GM21576 (cell line): ENCODE results near the gene CCDC183.
A peak's percentile ranks its signal among the peaks of the same experiment; 100 is the strongest.

ENCODE experiments used
- ATAC-seq: cut with Tn5 transposase; IDR thresholded peaks from one replicate; pipeline ENCODE4 v1.9.1; 2021; ENCODE audit warnings: mild to moderate bottlenecking, moderate library complexity; ENCODE audit not compliant: unreplicated experiment

CCDC183 gene

DNA sequence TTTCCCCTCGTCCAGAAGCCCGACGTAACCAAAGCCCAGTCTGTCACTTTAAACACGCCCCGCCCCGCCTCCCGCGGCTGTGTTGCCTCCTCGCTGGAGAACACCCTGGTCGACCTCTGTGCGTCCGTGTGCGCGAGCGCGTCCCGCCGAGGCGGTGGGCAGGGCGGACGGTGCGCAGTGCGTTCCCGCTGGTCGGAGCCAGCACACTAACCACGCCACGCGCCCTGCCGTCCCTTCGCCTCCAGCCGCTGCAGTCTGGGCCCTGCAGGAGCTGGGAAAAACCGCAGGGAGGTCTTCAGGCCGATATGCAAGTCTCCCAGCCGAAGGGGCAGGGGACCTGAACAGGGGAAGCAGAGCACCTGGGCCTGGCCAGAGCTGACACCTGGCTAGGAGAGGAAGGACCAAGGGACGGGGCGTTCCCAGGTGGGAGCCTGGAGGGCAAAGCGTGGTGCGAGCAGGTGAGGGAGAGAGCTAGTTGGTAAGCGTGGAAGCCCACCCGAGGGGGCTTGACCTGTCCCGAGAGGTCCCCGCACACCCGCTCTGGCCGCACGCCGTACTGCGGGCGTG lies 51.8 kb downstream of the CCDC183 start:
- no peak for ATAC-seq

DNA sequence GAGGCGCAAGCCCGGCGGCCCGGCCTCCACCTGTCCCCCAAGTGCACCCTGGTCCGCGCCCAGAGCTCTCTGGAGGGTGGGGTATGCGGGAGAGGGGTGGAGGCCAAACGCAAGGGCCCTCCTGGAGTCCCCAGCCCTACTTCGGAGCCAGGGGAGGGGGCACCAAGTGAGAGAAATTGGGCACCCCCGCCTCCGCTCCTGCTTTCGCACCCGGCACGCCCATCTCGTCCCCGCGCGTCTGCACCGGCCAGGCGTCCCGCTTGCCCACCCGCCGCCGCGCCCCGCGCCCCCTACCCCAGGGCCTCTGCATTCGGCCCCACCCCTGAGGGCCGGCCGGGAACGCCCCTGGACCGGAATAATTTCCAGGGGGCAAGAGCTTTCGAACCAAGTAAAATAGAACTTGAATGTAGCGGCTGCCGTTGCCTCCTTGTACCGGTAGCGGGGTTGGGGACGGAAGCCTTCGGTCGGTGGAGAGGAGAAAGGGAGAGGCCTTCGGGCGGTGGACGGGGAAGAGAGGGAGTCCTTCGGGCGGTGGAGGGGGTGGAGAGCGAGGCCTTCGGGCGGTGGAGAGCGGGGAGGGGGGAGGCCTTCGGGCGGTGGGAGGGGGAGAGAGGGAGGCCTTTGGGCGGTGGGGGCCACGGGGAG lies 52.4 kb downstream of the CCDC183 start:
- ATAC-seq = no peak

DNA sequence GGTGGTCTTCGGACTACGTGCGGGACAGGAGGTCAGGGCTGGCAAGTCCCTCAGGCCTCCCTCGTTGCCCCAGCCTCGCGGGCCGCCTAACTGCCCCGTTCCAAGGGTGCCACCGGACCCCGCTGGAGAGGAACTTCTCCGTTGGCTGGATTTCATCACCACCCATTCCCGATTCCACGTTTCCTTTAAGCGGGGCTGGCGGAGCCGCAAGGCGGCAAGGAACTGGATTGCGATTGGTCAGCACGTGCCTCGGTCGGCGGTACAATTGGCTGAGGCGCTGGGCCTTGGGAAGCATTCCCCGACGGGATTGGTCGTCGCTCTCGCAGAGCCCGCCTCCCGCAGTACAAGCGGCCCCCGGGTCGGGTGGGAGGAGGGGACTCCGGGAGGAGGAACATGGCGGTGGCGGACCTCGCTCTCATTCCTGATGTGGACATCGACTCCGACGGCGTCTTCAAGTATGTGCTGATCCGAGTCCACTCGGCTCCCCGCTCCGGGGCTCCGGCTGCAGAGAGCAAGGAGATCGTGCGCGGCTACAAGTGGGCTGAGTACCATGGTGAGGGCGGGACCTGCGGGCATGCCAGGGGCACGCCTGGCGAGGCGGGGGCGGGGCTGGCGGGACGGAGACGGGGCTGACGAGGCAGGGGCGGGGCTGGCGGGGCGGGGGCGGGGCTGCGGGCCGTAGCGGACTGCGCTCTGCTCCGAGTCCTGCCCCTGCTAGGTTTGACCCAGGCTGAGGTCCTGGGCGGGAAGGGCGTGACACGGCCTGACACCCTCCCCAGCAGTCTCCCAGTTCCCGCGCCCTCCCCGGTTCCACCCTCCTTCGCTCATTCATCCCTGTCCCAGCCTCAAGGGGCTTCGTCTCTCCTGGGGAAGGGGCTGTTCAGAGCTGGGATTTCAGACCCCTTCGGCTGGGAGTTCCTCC lies 53.2 kb downstream of the CCDC183 start, which contains the start of gene PHPT1:
PHPT1 (plus strand) TSS at position 372 of the 922 bp plus-strand sequence; CDS start at position 394, 22 bp downstream.
- ATAC-seq = peak; percentile 76

DNA sequence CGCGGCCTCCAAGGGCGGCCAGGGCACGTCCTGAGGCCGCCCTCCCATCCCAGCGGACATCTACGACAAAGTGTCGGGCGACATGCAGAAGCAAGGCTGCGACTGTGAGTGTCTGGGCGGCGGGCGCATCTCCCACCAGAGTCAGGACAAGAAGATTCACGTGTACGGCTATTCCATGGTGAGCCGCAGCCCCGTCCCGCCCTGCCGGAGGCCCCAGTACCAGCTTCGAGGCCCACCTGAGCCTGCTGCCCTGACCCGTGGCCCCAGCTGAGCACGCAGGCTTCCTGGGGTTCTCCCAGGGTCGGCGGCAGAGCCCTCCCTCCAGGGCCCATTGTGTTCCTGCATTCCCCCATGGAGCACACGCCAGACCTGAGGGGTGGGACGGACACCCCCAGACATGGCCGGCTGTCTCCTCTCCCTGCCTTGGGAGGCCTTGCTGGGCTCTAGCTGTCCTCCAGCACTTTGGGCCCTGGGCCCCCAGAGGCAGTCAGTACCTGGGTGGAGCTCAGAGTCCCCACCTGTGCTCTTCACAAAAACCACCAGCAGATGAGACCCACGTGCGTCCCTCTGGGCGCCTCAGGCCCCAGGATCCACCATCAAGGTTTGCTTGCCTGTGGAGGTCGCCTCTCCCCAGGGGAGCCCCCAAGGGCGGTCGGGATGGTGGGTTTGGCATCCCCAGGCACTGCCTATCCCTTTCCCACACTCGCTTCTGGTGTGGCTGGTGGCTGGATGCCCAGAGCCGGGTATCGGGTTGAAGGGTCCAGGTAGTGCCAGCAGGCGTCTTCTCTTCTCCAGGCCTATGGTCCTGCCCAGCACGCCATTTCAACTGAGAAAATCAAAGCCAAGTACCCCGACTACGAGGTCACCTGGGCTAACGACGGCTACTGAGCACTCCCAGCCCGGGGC lies 54.1 kb downstream of the CCDC183 start:
- ATAC-seq = no peak

DNA sequence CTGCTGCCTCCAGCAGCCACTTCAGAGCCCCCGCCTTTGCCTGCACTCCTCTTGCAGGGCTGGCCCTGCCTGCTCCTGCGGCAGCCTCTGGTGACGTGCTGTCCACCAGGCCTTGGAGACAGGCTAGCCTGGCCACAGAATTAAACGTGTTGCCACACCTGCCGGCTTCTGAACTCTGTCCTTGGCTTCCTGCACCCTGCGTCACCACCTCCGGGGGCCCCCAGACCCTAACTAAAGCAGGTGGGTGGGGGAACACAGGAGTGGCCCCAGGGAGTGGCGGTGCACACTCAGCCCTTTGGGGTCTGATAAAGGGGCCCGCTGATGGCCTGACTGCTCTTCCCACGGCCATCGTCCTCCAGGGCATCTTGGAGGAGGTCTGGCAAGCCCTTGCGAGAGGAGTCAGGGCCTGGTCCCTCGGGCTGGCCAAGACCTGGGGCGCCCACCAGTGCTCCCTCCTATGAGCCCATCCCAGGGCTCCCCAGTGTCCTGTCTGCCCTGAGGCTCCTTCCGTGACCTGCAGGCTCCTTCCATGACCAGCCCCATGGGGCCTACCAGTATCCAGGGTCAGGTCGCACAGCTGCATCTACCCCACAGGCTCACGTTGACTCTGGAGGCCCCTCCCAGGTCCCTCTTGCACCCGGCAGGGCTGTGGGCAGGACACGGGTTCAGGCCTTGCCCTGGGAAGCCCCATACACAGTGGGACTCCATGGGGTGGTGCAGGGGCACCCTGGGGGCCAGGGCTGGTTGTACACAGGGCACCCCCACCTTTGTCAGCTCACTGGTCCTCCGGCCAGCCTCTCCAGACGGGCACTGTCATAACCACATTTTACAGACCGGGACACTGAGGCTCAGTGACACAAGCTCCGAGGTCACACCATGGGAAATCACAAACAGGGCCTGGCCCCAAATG lies 55.0 kb downstream of the CCDC183 start:
- ATAC-seq = no peak

DNA sequence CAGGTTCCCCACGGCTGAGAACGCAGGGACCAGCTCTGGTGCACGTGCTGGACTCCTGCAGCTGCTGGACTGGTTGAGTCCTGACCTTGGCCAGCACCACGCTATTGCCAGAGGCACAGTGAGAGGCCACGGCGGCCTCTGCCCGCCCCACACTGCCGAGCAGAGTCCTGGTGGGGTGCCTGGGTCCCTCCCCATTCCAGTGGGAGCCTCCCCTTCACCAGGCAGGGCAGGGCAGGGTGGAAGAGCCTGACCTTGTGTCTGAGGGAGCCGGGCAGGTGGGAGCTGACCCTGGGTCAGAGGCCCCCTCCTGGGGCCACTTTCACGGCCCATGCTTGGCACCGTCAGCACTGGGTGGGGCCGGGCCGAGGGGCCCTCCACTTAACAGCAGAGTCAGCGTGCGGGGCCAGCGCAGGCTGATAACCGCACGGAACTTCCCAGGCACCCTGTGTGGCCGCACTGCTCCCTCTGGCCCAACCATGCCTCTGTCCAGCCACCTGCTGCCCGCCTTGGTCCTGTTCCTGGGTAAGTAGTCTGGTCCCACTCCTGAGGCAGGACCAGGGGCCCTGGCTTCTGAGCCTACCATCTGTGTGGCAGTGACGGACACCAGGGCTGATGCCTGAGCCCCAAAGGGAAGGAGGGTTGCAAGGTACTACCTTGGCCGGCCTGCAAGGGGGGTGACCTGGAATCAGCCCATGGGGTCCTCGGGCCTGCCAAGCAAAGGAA lies 56.0 kb downstream of the CCDC183 start, which contains the start of gene MAMDC4:
MAMDC4 (plus strand) TSS at position 406 of the 723 bp plus-strand sequence; CDS start at position 477, 71 bp downstream.
- no peak for ATAC-seq

DNA sequence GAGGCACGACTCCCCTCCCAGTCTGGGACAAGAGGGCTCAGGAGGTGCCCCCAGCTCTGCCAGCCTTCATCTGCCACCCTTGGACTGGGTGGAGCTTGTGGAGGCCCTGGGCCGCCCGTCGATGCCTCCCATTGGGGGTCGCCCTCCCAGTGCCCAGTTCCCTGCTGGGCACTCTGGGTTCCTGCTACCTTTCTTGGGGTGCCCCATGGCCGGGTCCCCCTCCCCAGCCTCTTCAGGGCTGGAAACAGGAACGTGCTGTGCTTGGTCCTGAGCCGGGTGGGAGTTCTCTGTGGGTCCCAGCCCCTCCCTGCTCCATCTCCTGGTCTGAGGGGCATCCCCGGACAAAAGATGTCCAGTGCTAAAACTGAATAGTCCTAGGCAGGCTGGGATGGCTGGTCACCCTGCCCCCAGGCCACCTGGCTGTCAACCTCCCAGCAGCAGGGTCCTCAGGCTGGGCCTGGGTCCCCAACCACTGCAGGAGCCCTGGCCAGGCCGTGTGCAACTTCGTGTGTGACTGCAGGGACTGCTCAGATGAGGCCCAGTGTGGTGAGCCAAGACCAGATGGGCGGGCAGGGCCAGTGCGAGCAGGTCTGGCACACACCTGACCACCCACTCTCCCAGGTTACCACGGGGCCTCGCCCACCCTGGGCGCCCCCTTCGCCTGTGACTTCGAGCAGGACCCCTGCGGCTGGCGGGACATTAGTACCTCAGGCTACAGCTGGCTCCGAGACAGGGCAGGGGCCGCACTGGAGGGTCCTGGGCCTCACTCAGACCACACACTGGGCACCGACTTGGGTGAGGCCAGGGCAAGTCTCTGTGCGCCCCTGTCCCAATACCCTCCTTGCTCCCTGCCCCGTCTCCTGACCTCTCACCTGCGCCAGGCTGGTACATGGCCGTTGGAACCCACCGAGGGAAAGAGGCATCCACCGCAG lies 56.8 kb downstream of the CCDC183 start:
- no peak for ATAC-seq

DNA sequence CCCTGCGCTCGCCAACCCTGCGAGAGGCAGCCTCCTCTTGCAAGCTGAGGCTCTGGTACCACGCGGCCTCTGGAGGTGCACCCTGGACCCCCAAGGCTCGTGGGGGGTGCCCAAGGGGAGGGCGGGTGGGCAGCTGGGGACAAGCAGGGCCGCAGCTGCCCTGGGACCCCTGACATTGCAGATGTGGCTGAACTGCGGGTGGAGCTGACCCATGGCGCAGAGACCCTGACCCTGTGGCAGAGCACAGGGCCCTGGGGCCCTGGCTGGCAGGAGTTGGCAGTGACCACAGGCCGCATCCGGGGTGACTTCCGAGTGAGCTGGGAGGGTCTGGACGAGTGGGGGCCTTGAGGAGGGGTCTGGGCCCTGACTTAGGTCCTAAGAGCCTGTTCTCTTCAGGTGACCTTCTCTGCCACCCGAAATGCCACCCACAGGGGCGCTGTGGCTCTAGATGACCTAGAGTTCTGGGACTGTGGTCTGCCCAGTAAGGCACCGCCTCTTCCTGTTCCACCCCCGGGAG lies 57.5 kb downstream of the CCDC183 start:
- ATAC-seq = no peak

DNA sequence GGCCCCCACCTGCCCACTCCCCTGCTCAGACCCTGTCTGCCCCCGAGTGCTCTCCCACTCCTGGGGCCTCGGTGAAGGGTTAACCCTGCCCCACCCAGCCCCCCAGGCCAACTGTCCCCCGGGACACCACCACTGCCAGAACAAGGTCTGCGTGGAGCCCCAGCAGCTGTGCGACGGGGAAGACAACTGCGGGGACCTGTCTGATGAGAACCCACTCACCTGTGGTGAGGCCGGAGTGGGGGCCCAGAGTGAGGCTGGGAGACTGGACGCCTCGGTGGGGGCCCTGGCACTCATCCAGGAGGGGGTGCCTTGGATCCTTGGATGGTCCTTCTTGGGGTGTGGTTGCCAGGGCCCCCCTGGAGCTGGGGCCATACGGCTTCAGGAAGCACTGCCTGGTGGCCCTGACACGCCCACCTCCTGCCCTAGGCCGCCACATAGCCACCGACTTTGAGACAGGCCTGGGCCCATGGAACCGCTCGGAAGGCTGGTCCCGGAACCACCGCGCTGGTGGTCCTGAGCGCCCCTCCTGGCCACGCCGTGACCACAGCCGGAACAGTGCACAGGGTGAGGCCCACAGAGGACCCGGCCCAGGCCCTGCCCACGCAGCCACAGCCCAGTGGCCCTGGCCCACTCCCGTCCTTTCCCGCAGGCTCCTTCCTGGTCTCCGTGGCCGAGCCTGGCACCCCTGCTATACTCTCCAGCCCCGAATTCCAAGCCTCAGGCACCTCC lies 58.1 kb downstream of the CCDC183 start:
- ATAC-seq = no peak

DNA sequence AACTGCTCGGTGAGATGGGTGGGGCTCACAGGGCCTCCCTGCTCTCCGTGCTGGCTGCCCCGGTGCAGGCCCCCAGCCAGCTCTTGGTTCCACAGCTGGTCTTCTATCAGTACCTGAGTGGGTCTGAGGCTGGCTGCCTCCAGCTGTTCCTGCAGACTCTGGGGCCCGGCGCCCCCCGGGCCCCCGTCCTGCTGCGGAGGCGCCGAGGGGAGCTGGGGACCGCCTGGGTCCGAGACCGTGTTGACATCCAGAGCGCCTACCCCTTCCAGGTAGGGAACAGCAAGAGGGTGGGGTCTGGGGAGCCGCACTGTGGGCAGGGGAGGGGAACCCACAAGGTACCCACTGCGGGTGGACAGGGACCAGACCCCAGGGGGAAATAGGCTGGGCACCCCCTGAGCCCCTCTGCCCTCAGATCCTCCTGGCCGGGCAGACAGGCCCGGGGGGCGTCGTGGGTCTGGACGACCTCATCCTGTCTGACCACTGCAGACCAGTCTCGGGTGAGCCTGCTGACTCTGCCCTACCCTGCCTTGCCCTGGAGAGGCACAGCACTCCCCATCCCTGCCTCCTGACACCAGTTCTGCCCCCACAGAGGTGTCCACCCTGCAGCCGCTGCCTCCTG lies 58.8 kb downstream of the CCDC183 start:
- ATAC-seq = no peak

DNA sequence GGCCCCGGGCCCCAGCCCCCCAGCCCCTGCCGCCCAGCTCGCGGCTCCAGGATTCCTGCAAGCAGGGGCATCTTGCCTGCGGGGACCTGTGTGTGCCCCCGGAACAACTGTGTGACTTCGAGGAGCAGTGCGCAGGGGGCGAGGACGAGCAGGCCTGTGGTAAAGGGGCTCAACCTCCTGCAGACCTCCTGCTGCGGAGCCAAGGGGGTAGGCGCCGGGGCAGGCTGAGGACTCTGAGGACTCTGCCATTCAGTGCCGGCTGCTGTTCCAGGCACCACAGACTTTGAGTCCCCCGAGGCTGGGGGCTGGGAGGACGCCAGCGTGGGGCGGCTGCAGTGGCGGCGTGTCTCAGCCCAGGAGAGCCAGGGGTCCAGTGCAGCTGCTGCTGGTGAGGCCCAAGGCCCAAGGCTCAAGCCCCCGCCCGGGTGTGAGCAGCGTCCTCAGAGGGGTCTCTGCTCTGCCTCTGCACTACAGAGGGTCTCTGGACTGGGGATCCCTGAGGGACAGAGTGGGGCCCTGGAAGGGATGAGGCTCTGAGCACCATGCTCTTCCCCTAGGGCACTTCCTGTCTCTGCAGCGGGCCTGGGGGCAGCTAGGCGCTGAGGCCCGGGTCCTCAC lies 59.4 kb downstream of the CCDC183 start:
- no peak for ATAC-seq

DNA sequence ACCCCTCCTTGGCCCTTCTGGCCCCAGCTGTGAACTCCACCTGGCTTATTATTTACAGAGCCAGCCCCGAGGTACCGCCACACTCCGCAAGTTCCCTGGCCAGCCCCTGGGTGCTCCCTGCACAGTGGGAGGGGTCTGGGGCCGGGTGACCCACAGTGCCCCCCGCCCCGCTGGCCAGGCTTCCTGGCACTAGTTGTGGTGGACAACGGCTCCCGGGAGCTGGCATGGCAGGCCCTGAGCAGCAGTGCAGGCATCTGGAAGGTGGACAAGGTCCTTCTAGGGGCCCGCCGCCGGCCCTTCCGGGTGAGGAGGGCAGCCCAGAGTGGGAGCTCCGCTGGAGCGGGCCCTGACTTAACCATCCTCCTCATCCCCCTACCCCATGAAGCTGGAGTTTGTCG lies 59.9 kb downstream of the CCDC183 start:
- ATAC-seq = no peak

DNA sequence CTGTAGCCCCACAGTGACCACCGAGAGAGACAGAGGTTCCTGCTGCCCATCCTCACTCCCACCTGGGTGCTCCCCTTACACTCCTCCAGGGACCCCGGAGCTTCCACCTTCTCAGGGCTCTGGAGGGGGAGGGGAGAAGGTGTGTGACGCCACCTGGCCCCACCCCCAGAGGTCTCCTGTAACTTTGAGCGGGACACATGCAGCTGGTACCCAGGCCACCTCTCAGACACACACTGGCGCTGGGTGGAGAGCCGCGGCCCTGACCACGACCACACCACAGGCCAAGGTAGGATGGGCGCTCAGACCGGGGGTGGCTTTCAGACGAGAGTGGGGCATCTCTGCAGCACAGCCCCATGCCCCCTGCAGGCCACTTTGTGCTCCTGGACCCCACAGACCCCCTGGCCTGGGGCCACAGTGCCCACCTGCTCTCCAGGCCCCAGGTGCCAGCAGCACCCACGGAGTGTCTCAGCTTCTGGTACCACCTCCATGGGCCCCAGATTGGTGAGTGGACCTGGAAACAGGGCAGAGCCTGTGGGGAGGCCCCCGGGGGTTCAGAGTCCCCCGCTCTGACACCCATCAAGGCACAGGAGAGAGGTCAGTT lies 60.5 kb downstream of the CCDC183 start:
- no peak for ATAC-seq

DNA sequence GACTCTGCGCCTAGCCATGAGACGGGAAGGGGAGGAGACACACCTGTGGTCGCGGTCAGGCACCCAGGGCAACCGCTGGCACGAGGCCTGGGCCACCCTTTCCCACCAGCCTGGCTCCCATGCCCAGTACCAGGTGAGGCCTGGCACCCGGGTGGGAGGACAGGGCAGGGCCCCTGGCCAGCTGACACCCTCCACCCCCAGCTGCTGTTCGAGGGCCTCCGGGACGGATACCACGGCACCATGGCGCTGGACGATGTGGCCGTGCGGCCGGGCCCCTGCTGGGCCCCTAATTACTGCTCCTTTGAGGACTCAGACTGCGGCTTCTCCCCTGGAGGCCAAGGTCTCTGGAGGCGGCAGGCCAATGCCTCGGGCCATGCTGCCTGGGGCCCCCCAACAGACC lies 61.0 kb downstream of the CCDC183 start:
- no peak for ATAC-seq
